Bronchial epithelial cell (primary cell): ENCODE data around the gene SLC6A3. TPM values are rescaled to one million over a fixed set of nuclear protein-coding genes. Genes with fewer than 3 reads are reported as not detected.

ENCODE experiments used
- DNase-seq: peaks from one replicate; pipeline ENCODE4 v3.0.0-alpha.2; 2010; ENCODE audit warnings: low read depth
- FAIRE-seq: peaks from 2 replicates; lab custom pipeline; 2011; peaks lifted over from hg19 to GRCh38; lab: Jason Lieb, UNC
- H3K27me3 ChIP-seq: 2 replicates; pipeline ENCODE4 v1.5.1; 2011; ENCODE audit warnings: low read length; ENCODE audit not compliant: control insufficient read depth, insufficient read depth
- H3K36me3 ChIP-seq: 2 replicates; pipeline ENCODE4 v1.5.1; 2011; ENCODE audit warnings: low read length; ENCODE audit not compliant: control insufficient read depth, insufficient read depth
- H3K4me3 ChIP-seq: 2 replicates; pipeline ENCODE4 v1.5.1; 2011; ENCODE audit warnings: mild to moderate bottlenecking, low read depth, low read length, control low read depth
- total RNA-seq: library from RNA; depleted of rRNA; stranded (reverse); fragments of >200 nt; gene quantifications from 2 replicates; pipeline ENCODE4 v1.2.1, GENCODE V29; 2014
- TF ChIP-seq, protein P1 (sequence below): IDR thresholded peaks from 2 replicates; pipeline ENCODE4 v1.5.1; 2011; ENCODE audit warnings: mild to moderate bottlenecking, moderate library complexity, low read length, control low read depth, inconsistent platforms; ENCODE audit not compliant: insufficient read depth, severe bottlenecking

Gene SLC6A3
- total RNA-seq, 1 donor from 2014 or later = not detected

DNA sequence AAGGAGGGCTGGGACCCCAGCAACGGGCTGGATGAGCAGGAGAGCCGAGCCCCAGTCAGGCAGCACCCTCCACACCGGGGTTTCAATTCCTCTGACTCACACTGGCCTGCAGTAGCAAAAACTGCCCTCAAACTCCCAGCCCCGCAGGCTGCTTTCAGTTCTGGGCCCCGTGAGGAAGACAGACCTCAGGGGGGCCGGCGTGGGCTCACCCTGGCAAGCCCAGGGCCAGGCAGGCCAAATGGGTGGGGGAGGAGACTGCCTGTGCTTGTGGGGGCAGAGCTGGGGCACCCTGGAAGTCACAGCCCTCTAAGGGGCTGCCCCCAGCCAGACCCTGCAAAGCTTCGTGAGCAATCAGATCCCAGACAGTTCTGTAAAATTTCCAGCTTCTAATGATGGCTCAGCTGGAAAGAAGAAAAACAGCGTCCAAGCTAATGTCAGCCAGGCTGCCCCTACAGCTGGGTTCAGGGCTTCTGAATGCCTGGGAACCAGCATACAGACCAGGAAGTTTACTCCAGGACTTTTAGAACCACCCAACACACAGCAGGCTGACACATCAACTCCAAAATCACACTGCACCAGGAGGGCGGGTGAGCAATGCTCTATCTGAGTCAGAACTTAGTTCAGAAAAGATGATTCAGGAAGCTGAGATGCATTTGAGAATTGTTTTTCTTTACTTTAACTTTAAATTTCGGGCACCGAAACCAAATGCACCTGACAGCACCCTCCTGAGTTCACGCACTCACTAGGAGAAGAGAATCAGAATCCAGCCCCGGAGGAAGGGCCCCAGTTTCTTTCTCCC lies 43.8 kb upstream of the SLC6A3 start:
- no peaks in the 10 kb centered on the region for H3K27me3 ChIP-seq
- DNase-seq (peak; percentile 79), FAIRE-seq (no peak)
- H3K36me3 ChIP-seq = peaks cover 21% of the 10 kb centered on the region
- no peak overlapping the region for H3K4me3 ChIP-seq
- TF ChIP-seq, protein P1, sequence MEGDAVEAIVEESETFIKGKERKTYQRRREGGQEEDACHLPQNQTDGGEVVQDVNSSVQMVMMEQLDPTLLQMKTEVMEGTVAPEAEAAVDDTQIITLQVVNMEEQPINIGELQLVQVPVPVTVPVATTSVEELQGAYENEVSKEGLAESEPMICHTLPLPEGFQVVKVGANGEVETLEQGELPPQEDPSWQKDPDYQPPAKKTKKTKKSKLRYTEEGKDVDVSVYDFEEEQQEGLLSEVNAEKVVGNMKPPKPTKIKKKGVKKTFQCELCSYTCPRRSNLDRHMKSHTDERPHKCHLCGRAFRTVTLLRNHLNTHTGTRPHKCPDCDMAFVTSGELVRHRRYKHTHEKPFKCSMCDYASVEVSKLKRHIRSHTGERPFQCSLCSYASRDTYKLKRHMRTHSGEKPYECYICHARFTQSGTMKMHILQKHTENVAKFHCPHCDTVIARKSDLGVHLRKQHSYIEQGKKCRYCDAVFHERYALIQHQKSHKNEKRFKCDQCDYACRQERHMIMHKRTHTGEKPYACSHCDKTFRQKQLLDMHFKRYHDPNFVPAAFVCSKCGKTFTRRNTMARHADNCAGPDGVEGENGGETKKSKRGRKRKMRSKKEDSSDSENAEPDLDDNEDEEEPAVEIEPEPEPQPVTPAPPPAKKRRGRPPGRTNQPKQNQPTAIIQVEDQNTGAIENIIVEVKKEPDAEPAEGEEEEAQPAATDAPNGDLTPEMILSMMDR = no peak

DNA sequence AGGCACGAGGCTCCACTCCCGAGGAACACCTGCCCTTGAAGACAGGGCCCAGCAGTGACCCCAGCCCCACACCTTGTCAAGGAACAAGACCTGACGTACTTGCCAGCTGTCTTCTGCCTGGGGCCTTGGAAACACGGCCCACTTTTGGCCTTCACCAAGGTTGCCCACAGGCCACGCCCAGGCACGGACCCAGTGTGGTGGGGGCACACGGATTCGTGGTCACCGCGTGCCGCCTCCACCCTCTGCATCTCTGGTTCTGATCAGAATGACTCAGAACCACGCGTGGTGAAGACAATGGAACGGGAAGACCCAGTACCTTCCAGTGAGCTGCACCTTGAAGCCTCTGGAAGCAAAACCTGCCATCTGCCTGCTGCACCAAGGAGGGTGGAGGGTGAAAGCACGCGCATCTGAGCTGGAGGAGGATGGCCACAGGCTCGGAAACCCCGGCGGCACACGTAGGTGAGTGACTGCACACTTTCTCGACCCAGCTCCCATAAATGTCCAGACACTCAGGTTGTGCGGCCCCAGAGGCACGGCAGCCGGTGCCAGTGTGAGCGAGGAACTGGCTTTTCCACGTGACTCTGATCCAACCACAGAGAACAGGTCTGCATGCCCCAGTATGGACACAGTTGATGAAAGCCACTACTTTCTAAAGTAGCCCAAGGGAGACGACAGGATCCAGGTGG lies 42.0 kb upstream of the SLC6A3 start:
- H3K36me3 ChIP-seq = peaks cover 15% of the 10 kb centered on the region
- FAIRE-seq = no peak

DNA sequence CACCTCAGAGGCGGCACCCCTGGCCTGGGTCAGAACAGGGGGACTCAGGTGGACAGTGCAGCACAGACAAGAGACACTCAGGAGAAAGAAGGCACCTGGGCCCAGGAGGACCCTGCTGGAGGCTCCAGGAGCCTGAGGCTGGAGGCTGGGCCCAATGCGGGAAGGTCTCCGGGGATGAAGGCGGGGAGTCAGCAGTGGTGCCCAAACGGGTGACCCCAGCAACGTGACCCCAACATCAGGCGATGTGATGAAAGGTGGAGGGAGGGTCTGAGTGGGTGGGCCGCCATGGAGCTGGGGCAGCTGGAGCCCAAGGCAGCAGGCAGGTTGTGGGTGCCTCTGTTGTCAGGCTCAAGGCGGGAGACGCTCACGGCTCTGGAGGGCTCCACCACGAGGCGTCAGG lies 41.0 kb upstream of the SLC6A3 start:
- H3K4me3 ChIP-seq = no peak overlapping the region
- FAIRE-seq = no peak
- DNase-seq = no peak
- peaks cover 13% of the 10 kb centered on the region for H3K36me3 ChIP-seq
- no peaks in the 10 kb centered on the region for H3K27me3 ChIP-seq
- TF ChIP-seq, protein P1 = no peak

More for the DNA sequence above, 42.0 kb upstream of the SLC6A3 start:
- no peak for DNase-seq
- TF ChIP-seq, protein P1 = no peak
- no peak overlapping the region for H3K4me3 ChIP-seq
- no peaks in the 10 kb centered on the region for H3K27me3 ChIP-seq

DNA sequence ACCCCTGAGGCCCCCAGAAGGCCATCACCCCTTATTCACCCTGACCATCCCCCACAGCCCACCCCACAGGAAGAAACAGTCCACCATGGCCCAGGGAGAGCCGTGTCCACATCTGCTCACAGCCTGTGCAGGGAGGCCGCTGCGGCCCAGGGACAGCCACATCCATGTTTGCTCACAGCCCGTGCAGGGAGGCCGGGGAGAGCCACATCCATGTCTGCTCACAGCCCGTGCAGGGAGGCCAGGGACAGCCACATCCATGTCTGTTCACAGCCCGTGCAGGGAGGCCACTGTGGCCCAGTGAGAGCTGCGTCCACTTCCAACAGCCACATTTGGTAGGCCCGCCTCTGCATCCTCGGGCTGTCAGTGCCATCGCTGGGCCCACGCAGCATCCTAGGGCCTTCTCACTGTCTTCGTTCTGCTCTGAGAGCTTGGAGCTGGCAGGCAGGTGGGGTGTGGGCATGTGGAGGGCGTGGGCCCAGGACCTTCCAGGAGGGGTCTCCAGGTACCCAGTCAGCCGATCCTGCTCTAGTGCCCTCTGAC lies 40.4 kb upstream of the SLC6A3 start:
- H3K36me3 ChIP-seq = peaks cover 11% of the 10 kb centered on the region
- no peak for DNase-seq
- no peak for FAIRE-seq

DNA sequence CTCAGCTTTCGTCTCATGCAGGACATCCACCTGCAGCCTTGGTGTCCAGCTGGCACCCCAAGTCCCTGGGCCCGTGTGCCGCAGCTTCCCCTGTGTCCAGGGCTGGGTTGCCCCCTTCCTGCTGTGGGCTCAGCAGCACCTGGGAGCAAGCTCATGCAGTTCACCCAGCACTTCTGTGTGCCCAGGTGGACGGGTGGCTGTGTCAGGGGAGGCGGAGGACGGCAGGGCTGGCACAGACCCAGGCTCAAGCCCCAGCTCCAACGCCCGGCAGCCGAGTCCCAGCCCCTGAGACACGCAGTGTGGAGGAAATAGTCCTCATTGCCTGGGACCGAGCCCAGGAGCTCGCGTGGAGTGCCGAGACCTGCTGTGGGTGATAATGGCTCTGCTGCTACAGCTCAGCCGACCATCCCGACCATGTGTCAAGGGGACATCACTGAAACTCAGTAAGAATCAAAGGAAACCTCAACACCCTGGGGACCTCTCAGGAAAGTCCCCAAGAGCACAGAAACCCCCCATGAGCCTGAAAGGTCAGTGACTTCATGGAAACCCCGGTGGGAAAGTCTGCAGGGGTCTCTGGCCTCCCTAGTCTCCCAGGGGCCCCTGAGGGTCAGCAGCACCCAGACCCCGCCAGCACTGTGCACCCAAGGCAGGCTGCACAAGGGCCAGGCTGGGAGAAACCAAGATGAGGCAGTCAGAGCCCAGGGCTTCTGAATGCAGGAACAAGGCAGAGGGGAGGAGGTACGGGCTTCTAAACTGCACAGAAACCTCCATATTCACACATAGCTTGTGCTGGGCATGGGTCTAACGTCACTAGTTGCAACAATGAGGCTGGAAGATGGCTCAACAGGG lies 39.7 kb upstream of the SLC6A3 start:
- DNase-seq (no peak), FAIRE-seq (no peak)
- H3K27me3 ChIP-seq = no peaks in the 10 kb centered on the region
- H3K4me3 ChIP-seq = no peak overlapping the region
- TF ChIP-seq, protein P1 = no peak
- peaks cover 11% of the 10 kb centered on the region for H3K36me3 ChIP-seq

More for the DNA sequence above, 40.4 kb upstream of the SLC6A3 start:
- TF ChIP-seq, protein P1 = no peak
- H3K4me3 ChIP-seq = no peak overlapping the region
- no peaks in the 10 kb centered on the region for H3K27me3 ChIP-seq
